GM12878 (cell line): Measurements from ENCODE around the gene RAPGEF6. TPM values are rescaled to one million over a fixed set of nuclear protein-coding genes. Genes with fewer than 3 reads are reported as not detected.

Experiments
- ATAC-seq: fragments of 200-7000 bp; cut with Tn5 transposase; 3 replicates; pipeline ENCODE4 v1.9.1; 2020; ENCODE audit warnings: mild to moderate bottlenecking, moderate library complexity
- BruUV-seq: library from RNA; stranded (reverse); fragments of 400-500 nt; replicated peaks from 2 replicates; lab custom pipeline; 2021; lab: Mats Ljungman, UMichigan
- CTCF ChIA-PET: fragments of 300-600 bp; sonication (Branson Sonifier 250); formaldehyde crosslinking; extraction: SDS; loops from one replicate; lab custom pipeline; 2021; ENCODE audit warnings: inconsistent platforms; lab: Yijun Ruan, JAX
- POLR2A ChIA-PET: fragments of 350-600 bp; formaldehyde crosslinking; extraction: SDS; loops from one replicate; lab custom pipeline; 2021; ENCODE audit warnings: inconsistent platforms; lab: Charles Lee
- RAD21 ChIA-PET: fragments of 300-600 bp; sonication (Branson Sonifier 250); formaldehyde crosslinking; loops from one replicate; lab custom pipeline; 2023; ENCODE audit warnings: antibody characterized with exemption; ENCODE audit not compliant: unreplicated experiment; lab: Charles Lee
- SMC1A ChIA-PET: fragments of 300-600 bp; sonication (Branson Sonifier 250); formaldehyde crosslinking; loops from one replicate; lab custom pipeline; 2023; ENCODE audit not compliant: unreplicated experiment, uncharacterized antibody; lab: Charles Lee
- DNase-seq: peaks from one replicate; pipeline ENCODE4 v3.0.0-alpha.2; 2011; ENCODE audit warnings: low read depth, low spot score
- FAIRE-seq: peaks from 3 replicates; lab custom pipeline; 2011; peaks lifted over from hg19 to GRCh38; lab: Jason Lieb, UNC
- H2AFZ ChIP-seq: 2 replicates; pipeline ENCODE4 v1.6.0; 2011; ENCODE audit warnings: low read depth, low read length, control low read depth; ENCODE audit not compliant: control insufficient read depth
- H3K27ac ChIP-seq: 2 replicates; pipeline ENCODE4 v1.5.1; 2011; ENCODE audit warnings: control low read depth; ENCODE audit not compliant: control insufficient read depth, insufficient read depth
- H3K27me3 ChIP-seq, 2 experiments: replicated peaks in 1 of 2; 2 replicates each; pipeline versions ENCODE4 v1.6.0 to v1.6.1; 2011; ENCODE audit warnings: low read length in 1 of 2; ENCODE audit not compliant: control insufficient read depth in 2 of 2, insufficient read depth in 2 of 2
- H3K36me3 ChIP-seq, 2 experiments: 2 replicates each; pipeline ENCODE4 v1.5.1; 2011; ENCODE audit warnings: low read length in 1 of 2; ENCODE audit not compliant: control insufficient read depth in 2 of 2, insufficient read depth in 2 of 2
- H3K4me1 ChIP-seq: 2 replicates; pipeline ENCODE4 v1.6.1; 2011; ENCODE audit warnings: mild to moderate bottlenecking, low read length, moderate library complexity, mixed read lengths; ENCODE audit not compliant: control insufficient read depth, insufficient read depth
- H3K4me2 ChIP-seq: 2 replicates; pipeline ENCODE4 v1.6.0; 2011; ENCODE audit warnings: control low read depth; ENCODE audit not compliant: control insufficient read depth, insufficient read depth
- H3K4me3 ChIP-seq: fragments of 200-600 bp; sonication (generic); 2 replicates; pipeline ENCODE4 v1.5.1; 2016
- H3K79me2 ChIP-seq: 2 replicates; pipeline ENCODE4 v1.6.0; 2011; ENCODE audit warnings: low read length; ENCODE audit not compliant: control insufficient read depth, insufficient read depth
- H3K9ac ChIP-seq: 2 replicates; pipeline ENCODE4 v1.8.0; 2011; ENCODE audit warnings: low read length, control low read depth, mixed read lengths; ENCODE audit not compliant: control insufficient read depth, insufficient read depth
- H3K9me3 ChIP-seq: replicated peaks from 3 replicates; pipeline ENCODE4 v1.5.1; 2011; ENCODE audit warnings: mild to moderate bottlenecking, low read length; ENCODE audit not compliant: control insufficient read depth, insufficient read depth
- H4K20me1 ChIP-seq: 2 replicates; pipeline ENCODE4 v1.6.0; 2011; ENCODE audit not compliant: control insufficient read depth, insufficient read depth
- E2F4 ChIP-seq: IDR thresholded peaks from 2 replicates; pipeline ENCODE4 v1.6.1; 2012; ENCODE audit warnings: low read depth, low read length, improper control_type of control experiment
- EGR1 ChIP-seq, 2 experiments: IDR thresholded peaks; 1 replicate in 1 of 2; 2 replicates in 1 of 2; pipeline ENCODE4 v1.6.1; 2011 to 2012; ENCODE audit warnings: low read depth in 2 of 2, low read length in 2 of 2, borderline replicate concordance in 1 of 2, mild to moderate bottlenecking in 1 of 2, moderate library complexity in 1 of 2
- HDAC6 ChIP-seq: fragments of 200-600 bp; sonication (generic); IDR thresholded peaks from one replicate; pipeline ENCODE4 v1.8.0; 2017; ENCODE audit warnings: antibody characterized with exemption; ENCODE audit not compliant: unreplicated experiment
- RAD21 ChIP-seq: IDR thresholded peaks from 2 replicates; pipeline ENCODE4 v1.6.1; 2011; ENCODE audit warnings: mild to moderate bottlenecking, low read depth, low read length, moderate library complexity; ENCODE audit not compliant: insufficient read depth
- RAD51 ChIP-seq: fragments of 450-650 bp; IDR thresholded peaks from 2 replicates; pipeline ENCODE4 v1.6.1; 2016; ENCODE audit warnings: moderate library complexity, mild to moderate bottlenecking, inconsistent platforms
- RB1 ChIP-seq: fragments of 450-650 bp; formaldehyde crosslinking; IDR thresholded peaks from 2 replicates; pipeline ENCODE4 v1.6.1; 2017; ENCODE audit warnings: mild to moderate bottlenecking, borderline replicate concordance
- SUZ12 ChIP-seq: fragments of 200-600 bp; sonication (generic); IDR thresholded peaks from one replicate; pipeline ENCODE4 v1.6.1; 2018; ENCODE audit warnings: antibody characterized with exemption, mild to moderate bottlenecking; ENCODE audit not compliant: unreplicated experiment
- WGBS: methylation state at CpG from one replicate; pipeline ENCODE4 v1.1.6; 2016; ENCODE audit warnings: low lambda C conversion rate; ENCODE audit not compliant: insufficient replicate concordance, insufficient coverage; ENCODE audit errors: missing lambda C conversion rate; 5-methylcytosine and 5-hydroxymethylcytosine counted together
- in situ Hi-C: fragments of 300-500 bp; cut with MboI; formaldehyde crosslinking; loops from 9 replicates; pipeline ENCODE4 v1.14.3; 2018; ENCODE audit warnings: mixed read lengths
- intact Hi-C: fragments of 100-400 bp; cut with micrococcal nuclease; formaldehyde crosslinking; loops from one replicate; pipeline ENCODE4 v1.14.2; 2022; ENCODE audit not compliant: unreplicated experiment
- polyA plus RNA-seq, 11 experiments: library from polyadenylated mRNA; depleted of rRNA in 4 of 11; unstranded in 6 of 11; stranded (reverse) in 5 of 11; fragments of >200 nt; fragmentation: Nextera tagmentation in 4 of 11; fragmentation: Illumina TruSeq in 1 of 11; extraction: Ambion mirVana in 4 of 11; extraction: Trizol in 1 of 11; gene quantifications; 1 replicate in 1 of 11; 2 replicates in 10 of 11; pipeline versions ENCODE4 v1.2.1 to v1.2.3, GENCODE V29; 2011 to 2016; ENCODE audit warnings: inconsistent platforms in 2 of 11, missing spikeins in 2 of 11, low read depth in 1 of 11
- total RNA-seq, 4 experiments: library from RNA; depleted of rRNA in 3 of 4; stranded (reverse); fragments of >200 nt in 3 of 4; fragmentation: Illumina TruSeq in 1 of 4; extraction: Trizol in 1 of 4; gene quantifications; 2 replicates each; pipeline versions ENCODE4 v1.2.1 to v1.2.3, GENCODE V29; 2013 to 2021

Gene RAPGEF6
- total and polyA plus RNA-seq, 10 of the 15 experiments (the other 5 are each of a cell fraction or from before 2014, with no cell fraction given): 2.9 to 24.0 (median 14.2) TPM

- H3K4me2 ChIP-seq: no peak overlapping the region
- RAD21 ChIA-PET: interaction anchor here (0.7 to 1.7 kb wide), 3 partner anchors 11 to 134 kb away, joined by 3 to 5 read pairs (median 4); no protein-coding TSS in a partner anchor
These were observed 242.4 kb downstream of the RAPGEF6 start for GRCh38 chr5:131392466-131393095.

GRCh38 chr5:131389869-131390265 lies 245.2 kb downstream of the RAPGEF6 start:
- RAD21 ChIA-PET: interaction anchor here (1.4 kb wide), 1 partner anchor 114 kb away, joined by 3 read pairs; no protein-coding TSS in a partner anchor
- FAIRE-seq: no peak
- Histone ChIP-seq H3K9ac (no peak overlapping the region), H3K9me3 (no peaks in the 10 kb centered on the region), H3K4me3 (no peak overlapping the region), H3K36me3 (peaks cover 5 to 31% of the 10 kb centered on the region in 2 experiments), H3K4me2 (no peak overlapping the region), H3K79me2 (peaks cover 17% of the 10 kb centered on the region), H3K4me1 (peaks cover 17% of the 10 kb centered on the region), H3K27ac (no peak overlapping the region), H2AFZ (no peak overlapping the region), H3K27me3 (no peaks in the 10 kb centered on the region), H4K20me1 (no peaks in the 10 kb centered on the region)
- no peak for TF ChIP-seq E2F4
- no peak for TF ChIP-seq HDAC6
- no peak for TF ChIP-seq RB1
- TF ChIP-seq RAD51: no peak
- no peak for ATAC-seq
- DNase-seq: no peak
- 100% methylated on average over 1 of the region's 1 CpG for WGBS
- CTCF ChIA-PET: interaction anchor here (0.6 to 0.9 kb wide), 3 partner anchors 10 to 114 kb away, joined by 3 to 4 read pairs (median 3); no protein-coding TSS in a partner anchor
- POLR2A ChIA-PET: interaction anchor here (2.7 kb wide), 1 partner anchor 8 kb away, joined by 9 read pairs; no protein-coding TSS in a partner anchor
- in situ Hi-C loops (no loop called here), intact Hi-C loops (no loop called here)
- BruUV-seq: no TSS peak
- SMC1A ChIA-PET: interaction anchor here (0.9 to 1.3 kb wide), 4 partner anchors 33 to 124 kb away, joined by 3 to 5 read pairs (median 3); no protein-coding TSS in a partner anchor

More at GRCh38 chr5:131392466-131393095, 242.4 kb downstream of the RAPGEF6 start:
- intact Hi-C loops (no loop called here), in situ Hi-C loops (no loop called here)
- CTCF ChIA-PET: interaction anchor here (0.7 to 0.9 kb wide), 2 partner anchors 16 to 35 kb away, joined by 3 read pairs; no protein-coding TSS in a partner anchor
- H3K27ac ChIP-seq: no peak overlapping the region
- no peak overlapping the region for H2AFZ ChIP-seq
- peaks cover 11% of the 10 kb centered on the region for H3K79me2 ChIP-seq
- no peaks in the 10 kb centered on the region for H3K9me3 ChIP-seq
- TF ChIP-seq SUZ12 (no peak), RAD21 (no peak), EGR1 (IDR thresholded peaks at IDR 0.05; ENCODE audit: borderline replicate concordance in 1 of 2, low read depth in 2 of 2, low read length in 2 of 2) (no peak)
- no peak overlapping the region for H3K4me3 ChIP-seq
- SMC1A ChIA-PET: interaction anchor here (0.8 to 1.3 kb wide), 3 partner anchors 11 to 18 kb away, joined by 3 to 5 read pairs (median 4); no protein-coding TSS in a partner anchor
- peaks cover 8 to 29% of the 10 kb centered on the region in 2 experiments for H3K36me3 ChIP-seq
- ATAC-seq (no peak), FAIRE-seq (no peak), DNase-seq (no peak)
- H3K9ac ChIP-seq: no peak overlapping the region
- POLR2A ChIA-PET: interaction anchor here (1.0 to 2.7 kb wide), 2 partner anchors 9 to 11 kb away, joined by 3 to 9 read pairs; no protein-coding TSS in a partner anchor
- no TSS peak for BruUV-seq
- no peaks in the 10 kb centered on the region for H3K27me3 ChIP-seq
- WGBS: 8% methylated on average over 5 of the region's 5 CpGs
- H4K20me1 ChIP-seq: no peaks in the 10 kb centered on the region
- H3K4me1 ChIP-seq: peaks cover 33% of the 10 kb centered on the region
